GM18505 (cell line): ENCODE results near the gene TSPAN32.

ENCODE experiments used
- ATAC-seq: cut with Tn5 transposase; IDR thresholded peaks from one replicate; pipeline ENCODE4 v1.9.1; 2021; ENCODE audit not compliant: unreplicated experiment
- POLR2A ChIP-seq: IDR thresholded peaks from 4 replicates; pipeline ENCODE4 v1.6.1; 2011; ENCODE audit warnings: borderline replicate concordance; ENCODE audit not compliant: insufficient read depth, insufficient read length; ENCODE audit errors: extremely low read depth

Gene TSPAN32

DNA sequence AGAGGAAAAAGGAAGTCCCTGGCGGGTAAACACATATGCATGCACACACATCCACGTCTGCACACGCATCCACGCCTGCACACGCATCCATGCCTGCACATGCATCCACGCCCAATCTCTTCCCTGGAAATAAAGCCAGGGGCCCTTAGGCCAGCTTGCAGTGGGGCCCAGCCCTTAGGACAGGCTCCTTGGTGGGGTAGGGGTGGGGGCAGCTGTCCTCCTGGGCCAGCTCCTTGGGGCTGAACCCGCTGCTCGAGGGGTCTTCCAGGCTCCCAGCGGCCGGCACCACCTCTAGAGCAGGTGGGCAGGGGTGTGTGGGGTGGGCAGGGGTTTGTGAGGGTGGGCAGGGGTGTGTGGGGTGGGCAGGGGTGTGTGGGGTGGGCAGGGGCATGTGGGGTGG lies 2.0 kb upstream of the TSPAN32 start:
- no peak for TF ChIP-seq POLR2A
- no peak for ATAC-seq

DNA sequence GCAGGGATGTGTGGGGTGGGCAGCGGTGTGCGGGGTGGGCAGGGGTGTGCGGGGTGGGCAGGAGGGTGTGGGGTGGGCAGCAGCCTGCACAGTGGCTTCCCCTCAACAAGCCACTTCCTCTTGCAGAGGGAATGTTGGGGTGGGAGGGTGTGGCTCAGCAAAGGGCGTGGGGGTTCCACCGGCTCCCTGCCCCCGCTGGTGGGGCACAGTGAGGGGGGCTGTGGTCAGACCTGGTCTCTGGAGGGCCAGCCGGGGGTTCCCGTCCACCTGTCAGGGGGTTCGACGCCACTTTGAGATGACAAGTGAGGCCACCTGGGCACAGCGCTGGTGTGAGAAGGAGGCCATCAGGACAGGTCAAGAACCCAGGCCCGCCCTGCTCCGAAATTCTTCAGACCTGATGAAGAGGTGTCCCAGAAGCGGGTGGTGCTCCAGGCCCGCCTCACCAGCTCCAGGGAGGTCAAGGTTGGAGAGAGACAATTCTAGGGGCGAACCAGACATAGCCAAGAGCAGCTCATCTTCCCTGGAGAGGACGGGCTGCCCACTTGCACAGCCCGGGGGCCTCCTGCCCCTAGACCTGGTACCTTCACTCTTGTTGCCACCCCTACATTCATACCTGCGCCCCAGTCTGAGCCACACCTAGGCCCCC lies 1.4 kb upstream of the TSPAN32 start:
- ATAC-seq = no peak
- no peak for TF ChIP-seq POLR2A

DNA sequence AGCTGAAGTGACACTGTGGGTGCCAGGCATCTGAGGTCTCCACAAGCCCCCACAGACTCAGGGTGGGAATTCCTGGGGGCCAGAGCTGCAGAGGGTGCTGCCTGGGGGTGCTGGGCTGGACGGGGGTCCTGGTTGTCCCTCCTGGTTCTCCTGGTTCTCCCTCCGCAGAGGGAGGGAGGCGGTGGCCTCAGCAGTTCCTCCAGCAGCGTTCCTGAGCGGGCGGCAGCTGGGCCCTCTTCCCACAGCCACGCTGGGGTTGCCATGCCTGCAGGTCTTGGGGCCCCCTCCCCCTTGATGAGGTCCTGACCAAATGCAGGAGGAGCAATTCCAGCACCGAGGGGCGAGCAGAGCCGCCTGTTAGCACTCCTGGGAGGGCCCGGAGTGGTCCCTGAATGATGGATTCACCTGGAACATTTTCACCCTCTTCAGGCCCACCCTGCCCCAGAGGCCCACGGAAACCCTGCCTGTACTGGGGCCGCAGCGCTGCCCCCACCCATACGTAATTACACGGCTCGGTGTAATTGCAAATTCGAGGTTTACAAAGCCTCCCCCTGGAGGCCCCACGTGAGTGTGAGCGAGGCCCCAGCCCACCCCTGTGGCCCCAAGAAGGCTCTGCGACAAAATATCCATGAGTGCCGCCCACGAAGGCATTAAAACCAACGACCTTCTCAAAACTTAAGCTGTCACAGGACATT lies 730 bp upstream of the TSPAN32 start:
- no peak for ATAC-seq
- no peak for TF ChIP-seq POLR2A

DNA sequence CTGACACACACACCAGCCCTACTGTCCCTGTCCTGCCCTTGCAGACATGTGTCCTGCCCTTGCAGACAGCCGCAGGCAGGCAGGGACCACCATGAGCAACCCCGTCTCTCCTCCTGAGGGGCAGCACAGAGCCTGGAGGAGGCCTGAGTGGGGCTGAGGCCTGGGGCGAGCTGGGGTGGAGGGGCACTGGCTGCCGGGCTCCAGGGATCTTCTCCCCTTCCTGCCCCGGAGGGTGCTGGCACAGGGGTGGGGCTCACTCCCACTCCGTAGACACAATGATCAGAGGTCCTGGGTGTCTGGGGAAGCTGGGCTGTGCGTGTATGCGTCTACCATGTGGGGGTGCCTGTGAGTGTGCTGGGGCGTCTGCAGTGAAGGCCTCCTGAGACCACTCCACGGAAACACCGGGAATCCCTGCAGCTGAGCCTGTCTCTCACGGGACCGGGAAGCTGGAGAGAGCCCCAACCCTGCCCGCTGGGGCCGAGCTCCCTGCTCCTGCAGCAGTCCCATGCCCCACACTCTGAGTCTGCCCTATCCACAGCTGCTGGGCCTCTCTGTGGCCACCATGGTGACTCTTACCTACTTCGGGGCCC lies 588 bp downstream of the TSPAN32 start:
- TF ChIP-seq POLR2A = no peak
- ATAC-seq = no peak

DNA sequence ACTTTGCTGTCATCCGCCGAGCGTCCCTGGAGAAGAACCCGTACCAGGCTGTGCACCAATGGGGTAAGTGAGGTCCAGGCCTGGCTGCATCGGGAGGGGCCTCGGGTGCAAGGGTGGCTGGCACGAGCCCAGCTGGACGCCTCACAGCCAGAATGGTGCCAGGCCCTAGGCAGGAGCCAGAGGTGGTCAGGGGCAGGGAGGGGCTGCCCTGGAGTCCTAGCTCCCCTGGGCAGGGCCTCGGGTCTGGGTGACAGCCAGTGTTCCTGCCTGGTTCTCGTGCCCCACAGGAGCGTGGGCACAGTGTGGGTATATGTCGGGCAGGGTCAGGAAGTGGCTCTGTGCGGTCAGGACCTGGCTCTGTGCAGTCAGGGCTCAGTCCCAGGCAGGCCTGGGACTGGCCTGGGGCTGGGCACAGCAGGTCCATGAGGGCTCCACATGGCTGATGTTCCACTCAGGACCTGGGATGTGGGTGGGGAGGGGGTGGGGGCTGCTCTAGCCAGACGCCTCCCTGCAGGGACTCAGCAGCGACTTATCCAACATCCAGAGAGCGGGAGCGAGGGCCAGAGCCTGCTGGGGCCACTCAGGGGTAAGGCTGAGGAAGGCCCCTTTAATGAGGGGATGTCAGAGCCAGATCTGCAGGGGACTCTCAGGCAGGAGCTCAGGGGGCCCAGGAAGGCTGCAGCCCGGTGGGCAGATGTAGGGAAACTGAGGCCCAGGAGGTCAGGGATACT lies 1.2 kb downstream of the TSPAN32 start:
- TF ChIP-seq POLR2A = no peak
- no peak for ATAC-seq

DNA sequence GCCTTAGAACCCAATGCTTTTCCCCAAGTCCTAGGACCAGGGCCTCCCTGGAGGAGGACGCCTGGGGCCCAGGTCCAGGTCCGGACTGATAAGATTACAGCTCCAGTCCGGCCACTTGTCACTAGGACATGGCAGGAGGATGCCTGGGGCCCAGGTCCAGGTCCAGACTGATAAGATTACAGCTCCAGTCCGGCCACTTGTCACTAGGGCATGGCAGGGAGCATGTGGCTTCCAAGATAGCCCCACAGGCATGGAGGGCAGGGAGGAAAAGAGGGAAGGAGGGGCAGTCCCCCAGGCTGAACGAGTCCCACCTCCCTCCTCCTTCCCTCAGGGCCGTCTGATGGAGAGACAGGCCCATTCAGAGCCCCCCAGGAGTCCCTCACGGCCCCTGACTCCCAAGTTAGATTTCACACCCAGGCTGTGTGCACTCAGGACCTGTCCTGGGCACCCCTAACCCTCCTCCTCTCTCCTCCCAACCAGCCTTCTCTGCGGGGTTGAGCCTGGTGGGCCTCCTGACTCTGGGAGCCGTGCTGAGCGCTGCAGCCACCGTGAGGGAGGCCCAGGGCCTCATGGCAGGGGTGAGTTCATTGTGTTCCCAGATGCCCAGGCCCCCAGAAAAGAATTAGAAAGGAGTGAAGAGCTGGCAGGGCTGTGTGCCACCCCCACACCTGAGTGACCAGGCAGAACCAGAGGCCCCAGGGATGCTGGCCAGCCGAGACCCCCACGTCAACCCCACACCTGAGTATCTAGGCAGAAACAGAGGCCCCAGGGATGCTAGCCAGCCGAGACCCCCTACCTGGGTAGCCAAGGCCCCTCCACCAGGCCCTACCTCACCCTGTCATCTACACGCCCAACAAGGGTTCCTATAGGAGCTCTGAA lies 2.1 kb downstream of the TSPAN32 start:
- no peak for TF ChIP-seq POLR2A
- no peak for ATAC-seq

DNA sequence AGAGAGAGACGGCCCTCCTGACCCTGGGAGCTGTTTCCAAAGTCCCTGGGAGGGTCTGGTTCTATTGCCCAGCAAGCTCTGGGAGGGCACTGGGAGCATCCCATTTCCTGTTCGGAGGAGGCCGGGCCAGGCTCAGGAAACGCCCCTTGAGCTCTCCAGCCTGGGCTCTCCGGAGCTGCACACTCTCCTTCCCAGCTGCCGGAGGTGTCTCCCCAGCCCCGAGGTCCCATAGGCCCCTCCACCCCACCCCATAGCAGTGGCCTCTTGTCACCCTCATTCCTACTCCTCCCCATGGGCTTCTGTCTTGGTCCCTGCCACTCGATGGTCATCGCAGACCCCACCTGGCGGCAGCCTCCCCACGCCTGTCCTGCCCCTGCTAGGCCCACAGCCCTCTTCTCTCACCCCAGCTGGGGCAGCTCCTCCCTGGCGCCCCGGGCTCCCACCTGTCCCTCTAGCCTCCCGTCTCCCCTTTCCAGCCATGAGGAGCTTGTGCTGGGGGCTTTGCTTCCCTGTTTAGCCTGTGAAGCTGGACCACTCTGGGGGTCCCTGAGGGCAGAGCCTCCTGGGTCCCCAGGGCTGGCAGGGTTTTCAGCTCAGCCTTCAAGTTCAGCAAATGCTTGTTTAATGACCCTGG lies 2.8 kb downstream of the TSPAN32 start:
- ATAC-seq = no peak
- no peak for TF ChIP-seq POLR2A

DNA sequence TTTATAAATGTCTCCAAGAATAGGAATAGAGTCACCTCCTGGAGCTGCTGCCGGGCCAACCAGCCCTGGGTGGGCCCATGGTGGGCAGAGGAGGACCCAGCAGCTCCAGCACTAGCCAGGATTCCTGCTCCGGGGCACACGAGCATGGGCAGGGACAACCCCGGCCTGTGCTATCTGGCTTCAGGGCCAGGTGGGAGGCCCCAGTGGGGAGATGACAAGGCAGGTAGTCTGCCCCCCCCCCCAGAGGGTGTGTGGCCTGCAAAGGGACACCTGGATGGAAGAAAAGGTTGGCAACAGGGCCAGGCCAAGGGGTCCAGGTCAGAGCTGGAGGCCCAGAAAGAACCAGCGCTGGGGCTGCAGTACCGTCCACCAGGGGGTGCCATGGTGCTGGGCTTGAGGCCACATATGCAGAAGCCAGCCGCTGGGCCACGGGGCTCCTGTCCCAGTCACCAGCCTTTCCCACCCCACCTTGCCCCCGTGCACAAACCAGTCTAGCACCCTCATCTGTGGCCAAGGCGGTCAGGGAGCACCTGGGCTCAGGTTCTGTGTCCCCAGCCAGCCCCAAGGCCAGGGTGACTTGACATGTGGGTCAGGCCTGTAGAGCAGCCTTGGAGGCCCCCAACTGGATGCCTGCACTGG lies 3.4 kb downstream of the TSPAN32 start:
- no peak for TF ChIP-seq POLR2A
- no peak for ATAC-seq

DNA sequence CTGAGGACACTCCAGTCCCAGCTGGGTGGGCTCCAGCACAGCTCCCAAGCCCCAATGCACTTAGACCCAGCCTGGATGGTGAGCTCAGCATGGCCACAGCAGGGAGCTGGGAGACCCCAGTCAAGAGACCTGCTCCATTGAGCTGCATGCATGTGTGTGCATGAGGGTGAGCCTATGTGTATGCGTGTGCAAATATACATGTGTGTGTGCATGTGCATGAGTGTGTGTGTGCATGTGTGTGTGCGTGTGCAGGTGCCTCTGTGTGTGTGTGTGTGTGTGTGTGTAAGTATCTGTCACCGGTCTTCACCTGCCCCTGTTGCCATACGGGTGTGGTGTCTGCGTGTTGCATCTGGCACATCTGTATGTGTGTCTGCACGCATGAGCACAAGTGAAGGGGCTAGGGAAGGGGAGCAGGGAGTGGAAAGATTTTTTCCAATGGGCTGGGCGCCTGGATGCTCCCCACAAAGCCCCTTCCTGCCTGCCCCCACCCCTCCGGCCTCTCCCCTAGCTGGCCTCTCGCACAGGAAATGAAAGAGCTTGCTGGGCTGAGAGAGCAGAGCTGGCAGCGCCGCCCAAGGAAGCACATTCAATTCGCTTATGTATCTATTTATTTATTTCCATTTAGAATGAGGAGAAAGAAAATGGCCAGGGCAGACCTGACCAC lies 4.1 kb downstream of the TSPAN32 start:
- TF ChIP-seq POLR2A = no peak
- no peak for ATAC-seq

DNA sequence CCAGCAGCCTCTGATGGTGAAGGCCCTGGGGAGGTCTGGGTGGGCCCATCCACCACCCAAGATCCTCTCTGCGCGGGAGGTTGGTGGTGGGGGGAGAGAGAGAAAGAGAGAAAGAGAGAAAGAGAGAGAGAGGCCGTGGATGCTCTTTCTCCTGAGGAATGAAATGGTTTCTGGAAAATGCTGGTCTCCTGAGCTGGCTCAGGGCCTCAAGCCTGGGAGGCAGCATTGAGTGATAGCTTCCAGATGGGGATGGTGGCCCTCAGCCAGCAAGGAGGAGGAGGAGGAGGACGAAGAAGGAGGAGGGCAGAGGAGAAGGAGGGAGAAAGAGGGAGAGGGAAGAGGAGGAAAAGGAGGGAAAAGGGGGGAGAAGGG lies 4.6 kb downstream of the TSPAN32 start:
- ATAC-seq = no peak
- TF ChIP-seq POLR2A = no peak

DNA sequence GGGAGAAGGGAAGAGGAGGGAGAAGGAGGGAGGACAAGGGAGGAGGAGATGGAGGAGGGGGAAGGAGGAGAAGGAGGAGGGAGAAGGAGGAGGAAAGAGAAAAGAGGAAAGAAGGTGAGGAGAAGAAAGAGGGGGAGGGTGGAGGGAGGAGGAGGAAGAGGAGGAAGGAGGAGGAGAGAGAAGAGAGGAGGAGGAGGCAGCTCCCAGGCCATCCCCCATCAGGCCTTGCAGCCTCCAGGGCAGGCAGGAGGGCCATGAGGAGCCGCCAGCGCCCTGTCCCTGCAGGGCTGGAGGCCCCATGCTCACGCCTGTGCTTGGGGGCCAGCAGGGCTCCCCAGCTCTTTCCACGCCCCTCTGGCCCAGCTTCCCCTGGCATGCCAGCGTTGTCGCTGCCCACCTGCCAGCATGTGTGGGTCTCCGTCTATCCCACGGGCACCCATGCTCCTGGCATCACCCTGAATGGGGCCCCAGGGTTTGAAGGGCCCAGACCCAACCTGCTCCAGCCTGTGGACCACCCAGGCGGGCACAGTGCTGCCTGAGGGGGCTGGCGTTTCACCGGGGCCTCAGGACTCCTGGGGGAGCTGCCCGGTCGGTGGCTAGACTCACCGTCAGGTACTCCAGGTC lies 5.2 kb downstream of the TSPAN32 start:
- TF ChIP-seq POLR2A = no peak
- ATAC-seq = no peak
